Hematopoietic multipotent progenitor cell treated with erythropoietin and hydrocortisone succinate and interleukin-3 and kit ligand, for 6 days (in vitro differentiated cells): Measurements from ENCODE around the gene HNRNPA2B1.

Source experiments
- DNase-seq: peaks from one replicate; pipeline ENCODE4 v3.0.0-alpha.2; 2015

HNRNPA2B1 gene

DNA sequence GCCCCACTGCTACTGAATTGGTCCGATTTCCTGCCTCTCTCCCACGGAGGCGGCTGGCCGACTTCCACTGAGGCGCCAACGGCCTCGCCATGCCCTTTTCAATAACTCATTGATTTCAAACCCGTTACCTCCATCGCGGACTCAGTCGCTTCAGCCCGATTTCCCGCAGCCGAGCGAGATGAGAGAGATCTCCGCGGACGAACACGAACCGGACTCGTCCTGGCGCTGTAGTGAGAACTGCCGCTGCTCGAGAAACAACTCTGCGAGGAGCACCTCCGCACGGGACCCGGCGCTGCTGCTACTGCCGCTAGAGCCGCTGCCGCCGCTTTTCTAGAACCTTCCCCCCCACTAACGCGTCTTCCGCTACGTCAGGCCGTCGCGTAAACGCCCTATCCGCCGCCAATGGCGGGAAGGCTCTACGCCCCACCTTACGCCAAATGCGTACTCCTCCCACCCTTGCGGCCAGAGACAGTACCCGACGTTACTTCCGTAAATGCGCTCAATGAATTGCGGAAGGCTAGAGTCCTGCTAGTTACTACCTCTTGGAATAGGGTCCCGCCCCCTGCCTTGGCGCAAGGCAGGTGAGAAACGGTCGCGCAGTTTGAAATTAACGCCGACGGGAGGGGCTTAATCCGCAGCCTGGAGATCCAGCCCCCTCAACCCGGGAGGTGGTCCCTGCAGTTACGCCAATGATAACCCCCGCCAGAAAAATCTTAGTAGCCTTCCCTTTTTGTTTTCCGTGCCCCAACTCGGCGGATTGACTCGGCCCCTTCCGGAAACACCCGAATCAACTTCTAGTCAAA is at the start of gene HNRNPA2B1:
TSS of gene HNRNPA2B1 (minus strand) at position 303 of the 803 bp plus-strand sequence. CDS start at position 134, 169 bp downstream.
- peak; percentile 100 for DNase-seq

DNA sequence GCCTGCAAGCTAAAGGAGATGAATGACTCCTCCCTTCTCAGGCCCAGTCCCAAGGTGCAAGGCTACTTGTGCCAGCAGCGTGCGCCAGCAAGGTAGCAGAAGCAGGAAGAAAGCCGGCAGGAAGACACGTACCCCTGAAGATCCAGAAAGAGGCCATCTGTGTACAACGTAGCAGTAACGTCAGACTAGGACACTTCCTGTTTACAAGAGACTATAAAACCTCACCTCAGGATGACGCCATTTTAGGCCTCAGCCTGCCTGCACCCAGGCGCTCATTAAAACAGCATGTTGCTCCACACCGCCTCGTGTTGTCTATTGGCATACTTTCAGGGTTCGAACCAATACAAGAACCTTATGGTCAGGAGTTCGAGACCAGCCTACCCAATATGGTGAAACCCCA is 49.7 kb upstream of the HNRNPA2B1 start:
- DNase-seq: no peak

DNA sequence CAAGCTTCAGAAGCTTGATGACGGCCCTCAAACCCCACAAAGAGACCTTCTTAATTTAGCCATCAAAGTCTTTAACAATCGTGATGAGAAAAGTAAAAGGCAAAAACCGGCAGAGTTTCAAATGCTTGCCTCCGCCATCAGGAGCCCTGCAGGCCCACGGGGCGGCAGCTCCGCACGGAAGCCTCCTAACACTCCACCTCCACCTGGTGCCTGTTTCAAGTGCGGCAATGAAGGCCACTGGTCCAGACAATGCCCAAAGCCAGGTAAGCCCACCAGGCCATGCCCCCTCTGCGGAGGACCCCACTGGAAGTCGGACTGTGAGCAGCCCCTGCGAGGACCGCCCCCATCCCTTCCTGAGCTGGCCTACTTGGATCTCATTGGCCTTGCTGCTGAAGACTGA is 44.6 kb upstream of the HNRNPA2B1 start:
- no peak for DNase-seq

DNA sequence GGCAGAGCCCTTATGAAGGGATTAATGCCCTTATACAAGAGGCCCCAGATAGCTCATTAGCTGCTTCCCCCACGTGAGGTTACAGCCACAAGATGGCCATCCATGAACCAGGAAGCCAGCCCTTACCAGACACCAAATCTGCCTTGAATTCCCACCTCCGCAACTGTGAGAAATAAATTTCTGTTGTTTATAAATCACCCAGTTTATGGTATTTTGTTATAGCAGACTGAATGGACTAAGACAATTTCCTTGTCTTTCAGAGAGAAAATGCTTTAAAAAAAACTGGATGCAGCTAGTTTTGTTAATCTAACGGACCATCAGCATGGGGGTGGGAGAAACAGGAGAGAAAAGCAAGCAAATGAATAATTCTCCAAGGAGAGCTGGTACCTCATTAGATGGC is 37.5 kb upstream of the HNRNPA2B1 start:
- no peak for DNase-seq

DNA sequence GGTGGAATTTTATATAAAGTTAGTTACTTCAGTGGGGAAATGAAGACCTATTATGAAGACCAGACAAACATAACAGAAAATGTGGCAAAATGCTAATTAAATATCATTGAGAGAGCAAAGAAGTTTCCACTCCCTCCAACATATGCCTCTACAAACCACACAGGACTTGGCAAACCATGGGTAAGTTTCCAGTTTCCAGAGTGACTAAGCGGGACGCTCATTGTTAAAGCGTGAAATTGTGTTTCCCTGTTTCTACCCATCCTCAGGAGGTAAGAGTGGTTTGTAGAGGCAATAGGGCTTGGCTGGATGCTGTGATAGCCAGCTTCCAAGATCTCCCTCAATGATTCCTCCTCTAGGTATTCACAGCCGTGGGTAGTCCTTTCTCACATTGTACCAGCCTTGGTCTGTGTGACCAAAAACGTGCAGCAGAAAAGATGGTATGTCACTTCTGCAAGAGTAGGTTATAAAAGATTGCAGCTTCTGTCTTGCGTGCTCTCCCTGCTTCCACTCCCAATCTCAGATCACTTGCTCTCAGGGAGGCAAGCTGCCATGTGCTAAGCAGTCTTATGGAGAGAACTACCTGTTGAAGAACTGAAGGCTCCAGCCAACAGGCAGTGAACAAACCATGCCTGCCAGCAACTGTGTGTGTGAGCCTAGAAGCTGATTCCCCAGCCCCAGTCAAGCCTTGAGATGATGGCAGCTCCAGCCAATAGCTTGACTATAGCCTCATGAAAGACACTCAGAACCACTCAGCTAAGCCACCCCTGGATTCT is 36.7 kb upstream of the HNRNPA2B1 start:
- DNase-seq: peak; percentile 21

DNA sequence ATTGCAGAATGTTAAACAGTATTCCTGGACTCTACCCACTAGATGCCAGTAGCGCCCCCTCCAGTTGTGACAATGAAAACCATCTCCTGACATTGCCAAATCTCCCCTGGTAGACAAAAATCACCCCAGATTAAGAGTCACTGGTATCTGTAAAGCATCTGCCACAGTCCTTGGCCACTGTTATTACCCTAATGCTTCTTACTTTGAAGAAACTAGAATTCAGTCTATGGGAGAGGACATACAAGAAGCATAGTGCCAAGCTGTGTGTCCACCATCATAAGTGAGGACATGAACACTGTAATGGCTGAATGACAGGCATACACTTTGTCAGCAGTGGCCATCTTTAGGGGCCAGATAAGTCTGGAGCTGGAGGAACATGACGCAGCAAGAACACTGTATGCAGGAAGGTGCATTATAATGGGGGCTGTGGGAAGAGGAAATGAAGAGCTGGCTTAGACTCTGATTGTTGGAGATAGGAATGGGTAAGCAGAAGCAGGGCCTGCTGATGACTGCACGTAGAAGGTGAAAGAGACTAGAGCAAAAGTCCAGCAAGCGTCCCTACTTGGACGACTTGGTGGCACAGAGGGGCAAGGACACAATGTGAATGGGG is 33.5 kb upstream of the HNRNPA2B1 start:
- DNase-seq: peak; percentile 79

DNA sequence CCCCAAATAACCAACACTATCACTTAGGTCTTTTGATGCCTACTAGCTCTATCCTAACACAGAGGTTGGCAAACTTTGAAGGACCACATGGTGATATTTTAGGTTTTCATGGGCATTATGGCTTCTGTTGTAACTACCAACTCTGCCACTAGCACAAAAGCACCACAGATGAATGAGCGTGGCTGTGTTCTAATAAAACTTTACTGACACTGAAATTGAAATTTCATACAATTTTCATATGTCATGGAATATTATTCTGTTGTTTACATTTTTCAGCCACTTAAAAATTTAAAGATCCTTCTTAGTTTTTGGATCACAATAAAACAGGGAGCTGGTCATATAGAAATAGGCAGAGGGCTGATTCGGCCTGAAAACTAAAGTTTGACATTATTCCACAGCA is 27.4 kb upstream of the HNRNPA2B1 start:
- DNase-seq: no peak

DNA sequence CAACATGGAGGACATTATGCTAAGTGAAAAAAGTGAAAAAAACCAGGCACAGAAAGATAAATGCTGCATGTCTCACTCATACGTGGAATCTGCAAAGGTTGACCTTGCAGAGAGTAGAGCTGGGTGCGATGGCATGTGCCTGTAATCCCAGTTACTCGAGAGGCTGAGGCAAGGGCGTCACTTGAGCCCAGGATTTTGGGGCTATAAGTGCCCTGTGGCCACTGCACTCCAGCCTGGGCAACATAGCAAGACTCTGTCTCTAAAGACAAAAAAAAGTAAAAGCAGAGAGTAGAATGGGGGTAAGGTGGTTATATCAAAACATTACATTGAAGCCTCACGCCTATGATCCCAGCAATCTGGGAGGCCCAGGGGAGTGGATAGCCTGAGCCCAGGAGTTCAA is 23.8 kb upstream of the HNRNPA2B1 start:
- no peak for DNase-seq

DNA sequence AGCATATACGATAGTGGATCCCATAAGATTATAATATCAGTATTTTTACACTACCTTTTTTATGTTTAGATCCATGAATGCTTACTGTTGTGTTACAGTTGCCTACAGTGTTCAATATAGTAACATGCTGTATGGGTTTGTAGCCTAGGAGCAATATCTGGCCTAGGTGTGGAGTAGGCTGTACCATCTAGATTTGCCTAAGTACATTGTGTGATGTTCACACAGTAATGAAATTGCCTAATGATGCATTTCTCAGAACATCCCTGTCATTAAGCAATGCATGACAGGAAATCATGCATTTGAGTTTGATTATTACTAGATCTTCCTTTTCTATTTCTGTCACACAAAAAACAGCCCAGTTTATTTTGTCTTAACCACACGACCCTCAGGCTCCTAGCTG is 15.5 kb upstream of the HNRNPA2B1 start:
- no peak for DNase-seq

DNA sequence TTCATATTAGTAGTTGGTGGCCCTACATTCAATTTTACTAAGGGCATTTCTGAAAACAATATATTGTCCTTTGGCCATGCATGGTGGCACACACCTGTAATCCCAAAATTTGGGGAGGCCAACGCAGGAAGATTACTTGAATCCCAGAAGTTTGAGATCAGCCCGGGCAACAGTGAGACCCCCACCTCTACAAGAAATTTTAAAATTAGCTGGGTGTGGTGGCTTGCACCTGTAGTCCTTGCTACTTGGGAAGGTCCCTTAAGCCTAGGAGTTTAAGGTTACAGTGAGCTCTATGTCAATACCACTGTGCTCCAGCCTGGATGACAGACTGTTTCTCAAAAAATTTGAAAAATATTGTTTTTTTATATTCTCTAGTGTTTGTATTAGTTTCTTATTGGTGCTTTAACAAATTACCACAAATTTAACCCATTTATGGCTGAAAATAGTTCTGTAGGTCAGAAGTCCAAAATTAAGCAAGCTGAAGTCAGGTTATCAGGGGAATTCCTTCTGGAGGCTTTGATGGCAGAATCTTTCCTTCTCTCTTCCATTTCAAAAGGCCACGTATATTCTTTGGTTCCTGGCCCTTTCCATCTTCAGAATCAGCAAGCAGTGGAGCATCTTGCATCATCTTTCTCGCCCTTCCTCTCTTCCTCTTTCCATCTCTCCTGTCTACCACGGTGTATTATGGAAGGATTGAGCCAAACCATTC is 13.4 kb upstream of the HNRNPA2B1 start:
- DNase-seq: no peak

DNA sequence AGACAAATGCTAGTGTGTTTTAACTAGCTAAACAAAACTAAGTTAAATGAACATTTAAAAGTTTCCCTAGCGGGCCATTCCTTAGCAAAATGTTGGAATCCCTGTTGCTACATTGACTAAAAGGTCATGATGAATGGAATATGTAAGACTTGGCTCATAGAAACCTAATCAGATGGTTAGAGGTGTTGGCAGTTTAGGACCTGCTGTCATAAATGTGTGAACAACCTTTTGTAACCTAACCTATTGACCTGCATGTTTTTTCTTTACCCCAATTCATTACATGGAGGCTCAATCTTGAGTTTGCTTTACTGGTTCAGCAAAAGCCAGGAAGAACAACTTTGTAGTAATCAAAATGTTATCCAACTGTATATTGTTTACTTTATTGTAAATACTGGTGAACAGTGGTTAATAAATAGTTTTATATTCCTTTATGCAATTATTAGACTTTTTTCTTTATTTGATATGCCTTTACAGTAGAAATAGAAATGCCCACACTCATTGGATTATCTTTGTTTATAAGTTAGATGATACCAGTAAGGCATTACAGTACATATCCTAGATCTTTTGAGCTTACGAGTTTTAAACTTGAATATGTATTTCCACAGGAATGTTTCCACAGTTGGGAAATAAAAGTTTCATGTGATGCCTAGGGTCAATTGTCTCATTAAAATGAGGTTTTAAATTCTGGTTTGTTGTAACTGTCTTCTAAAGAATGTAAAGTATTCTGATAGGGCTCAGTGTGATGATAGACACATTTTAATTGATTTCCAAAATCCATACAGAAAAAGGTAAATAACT is 12.6 kb upstream of the HNRNPA2B1 start:
- DNase-seq: no peak

DNA sequence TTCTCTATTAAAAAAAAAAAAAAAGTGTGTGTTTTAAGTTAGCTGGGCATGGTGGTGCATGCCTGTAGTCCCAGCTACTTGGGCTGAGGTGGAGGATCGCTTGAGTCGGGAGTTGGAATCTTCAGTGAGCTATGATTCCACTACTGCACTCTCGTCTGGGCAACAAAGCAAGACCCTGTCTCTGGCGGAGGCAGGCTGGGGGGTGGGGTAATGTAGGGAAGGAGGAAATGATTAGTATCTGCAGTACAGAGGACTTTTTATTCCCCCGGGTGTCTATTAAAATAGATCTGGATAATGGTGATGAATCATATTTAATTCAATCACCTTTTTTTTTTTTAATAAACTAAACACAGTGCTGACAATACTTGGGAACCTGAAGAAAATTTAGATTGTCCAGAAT is 7.5 kb upstream of the HNRNPA2B1 start:
- no peak for DNase-seq

DNA sequence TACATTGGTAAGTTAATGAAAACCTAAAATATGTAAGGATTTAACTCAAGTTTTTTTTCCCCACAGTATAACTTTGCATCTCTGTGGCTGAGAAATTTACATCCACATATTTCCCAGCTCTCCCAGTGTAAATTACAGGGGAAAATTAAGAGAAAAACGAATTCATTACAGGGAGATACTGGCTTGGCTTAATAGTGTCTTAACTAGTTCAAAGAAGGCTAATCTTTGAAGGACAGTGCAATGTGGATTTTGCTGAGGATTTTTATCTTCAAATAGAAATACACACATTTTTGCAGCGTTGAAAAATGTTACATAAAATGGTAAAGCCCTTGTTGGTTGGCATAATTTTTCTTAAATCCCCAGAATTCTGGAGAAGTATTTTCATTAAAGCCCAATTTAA is 2.5 kb upstream of the HNRNPA2B1 start:
- peak; percentile 56 for DNase-seq

DNA sequence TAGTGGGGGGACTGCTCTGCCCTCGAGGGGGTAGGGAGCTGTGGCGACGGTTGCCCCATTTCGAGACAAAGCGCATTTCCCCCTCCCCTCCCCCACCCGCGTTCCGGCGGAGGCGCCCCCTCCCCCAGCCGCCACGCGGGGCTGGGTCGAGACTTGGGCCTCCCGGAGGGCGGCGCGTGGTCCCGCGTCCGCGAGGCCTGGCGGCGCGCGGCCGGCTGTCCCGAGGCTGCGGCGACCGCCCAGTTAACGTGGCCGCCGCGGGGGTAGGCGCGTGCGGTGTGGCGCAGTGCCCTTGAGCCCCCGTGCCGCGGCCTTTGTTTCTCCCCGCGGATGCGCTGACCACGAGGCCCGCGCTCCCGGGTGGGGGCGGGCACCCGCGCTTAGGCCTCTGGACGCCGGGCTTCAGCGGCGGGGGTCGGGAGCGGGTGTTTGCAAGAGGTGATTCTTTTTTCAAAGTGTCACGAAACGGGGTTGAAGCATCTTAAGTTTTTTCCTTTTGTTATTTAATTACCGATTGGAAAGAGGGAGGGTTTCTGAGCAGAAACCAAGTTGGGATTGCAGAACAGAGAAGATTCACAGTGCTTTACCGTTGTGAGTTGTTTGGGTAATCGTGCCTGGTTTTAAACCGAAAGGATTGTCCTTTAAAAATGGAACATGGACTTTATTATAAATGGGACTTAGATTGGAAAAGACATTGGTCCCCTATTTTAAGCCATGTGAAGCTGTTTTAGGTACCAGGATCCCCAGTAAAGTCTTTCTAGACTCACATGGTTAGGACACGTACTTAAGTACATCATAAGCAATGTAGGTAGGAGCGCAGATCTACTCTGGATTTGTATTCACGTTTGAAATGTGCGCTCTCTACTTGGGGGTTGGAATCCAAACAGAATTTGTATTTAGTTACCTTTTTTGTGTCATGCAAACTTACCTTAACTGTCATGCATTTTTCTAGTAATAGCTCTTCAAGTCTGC is 1.8 kb upstream of the HNRNPA2B1 start:
- peak; percentile 67 for DNase-seq

DNA sequence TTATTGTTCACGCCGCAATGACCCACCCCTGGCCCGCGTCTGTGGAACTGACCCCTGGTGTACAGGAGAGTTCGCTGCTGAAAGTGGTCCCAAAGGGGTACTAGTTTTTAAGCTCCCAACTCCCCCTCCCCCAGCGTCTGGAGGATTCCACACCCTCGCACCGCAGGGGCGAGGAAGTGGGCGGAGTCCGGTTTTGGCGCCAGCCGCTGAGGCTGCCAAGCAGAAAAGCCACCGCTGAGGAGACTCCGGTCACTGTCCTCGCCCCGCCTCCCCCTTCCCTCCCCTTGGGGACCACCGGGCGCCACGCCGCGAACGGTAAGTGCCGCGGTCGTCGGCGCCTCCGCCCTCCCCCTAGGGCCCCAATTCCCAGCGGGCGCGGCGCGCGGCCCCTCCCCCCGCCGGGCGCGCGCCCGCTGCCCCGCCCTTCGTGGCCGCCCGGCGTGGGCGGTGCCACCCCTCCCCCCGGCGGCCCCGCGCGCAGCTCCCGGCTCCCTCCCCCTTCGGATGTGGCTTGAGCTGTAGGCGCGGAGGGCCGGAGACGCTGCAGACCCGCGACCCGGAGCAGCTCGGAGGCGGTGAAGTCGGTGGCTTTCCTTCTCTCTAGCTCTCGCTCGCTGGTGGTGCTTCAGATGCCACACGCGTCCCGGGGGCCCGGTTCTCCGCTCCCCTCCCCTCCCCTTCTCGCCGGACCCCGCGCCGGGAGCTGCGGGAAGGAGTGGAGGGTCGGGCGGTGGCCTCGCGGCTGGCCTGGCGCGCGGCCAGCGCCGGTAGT is 887 bp upstream of the HNRNPA2B1 start, which contains the start of gene CBX3:
TSS of gene CBX3 (plus strand) at position 499 of the 772 bp plus-strand sequence. CDS start 1,254 bp downstream, outside the sequence.
- DNase-seq: peak; percentile 97

DNA sequence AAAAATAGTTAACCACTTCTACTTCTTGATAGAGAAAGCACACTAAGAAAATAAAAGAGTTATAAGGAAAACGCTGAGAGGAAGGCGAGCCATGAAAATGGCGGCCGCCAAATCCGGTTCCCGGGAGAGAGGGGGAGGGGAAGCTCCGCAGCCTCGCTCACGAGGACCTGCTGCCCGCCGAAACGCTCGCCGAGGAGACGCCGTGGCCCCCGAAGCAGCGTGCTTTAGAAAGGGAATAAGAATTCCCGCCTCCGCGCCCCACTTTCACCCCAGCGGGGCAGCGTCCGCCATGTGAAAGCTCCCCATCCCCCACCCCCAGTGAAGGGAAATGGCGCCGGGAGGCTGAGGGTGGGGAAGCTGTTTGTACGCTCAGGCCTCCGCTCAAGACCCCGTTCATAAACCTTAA is 505 bp downstream of the HNRNPA2B1 start:
- peak; percentile 85 for DNase-seq

DNA sequence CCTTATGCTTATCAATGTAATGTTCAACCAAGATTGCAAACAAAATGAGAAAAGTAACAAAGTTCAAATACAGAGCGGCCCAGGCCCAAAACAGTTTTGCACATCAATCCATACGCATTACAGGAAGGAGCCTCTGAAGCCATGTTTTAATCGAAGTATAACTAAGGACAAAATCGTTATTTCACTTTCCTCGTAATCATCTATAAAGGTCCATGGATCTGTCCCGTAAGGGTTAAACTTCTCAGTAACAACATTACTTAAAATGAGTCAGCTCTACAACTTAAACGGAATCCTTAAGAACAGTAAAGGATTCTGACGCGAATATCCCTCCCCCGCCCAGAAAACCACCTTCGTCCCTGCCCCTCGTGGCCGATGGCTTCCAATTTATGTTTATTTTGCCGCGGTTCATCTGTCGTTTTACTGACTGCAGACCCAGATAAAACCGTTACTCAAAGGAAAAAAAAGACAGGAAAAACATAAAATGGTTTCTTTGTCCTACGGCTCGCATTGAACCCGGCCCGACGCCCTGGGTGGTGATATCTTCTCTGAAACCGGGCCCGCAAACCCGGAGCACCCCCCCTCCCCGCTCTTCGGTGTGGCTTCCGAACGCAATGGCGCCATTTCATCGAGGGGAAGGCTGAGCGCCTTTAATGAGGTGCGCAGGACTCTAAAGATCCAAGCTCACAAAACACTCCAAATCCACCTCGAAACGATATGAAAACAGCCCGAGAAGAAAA is 1.1 kb downstream of the HNRNPA2B1 start:
- peak; percentile 86 for DNase-seq

DNA sequence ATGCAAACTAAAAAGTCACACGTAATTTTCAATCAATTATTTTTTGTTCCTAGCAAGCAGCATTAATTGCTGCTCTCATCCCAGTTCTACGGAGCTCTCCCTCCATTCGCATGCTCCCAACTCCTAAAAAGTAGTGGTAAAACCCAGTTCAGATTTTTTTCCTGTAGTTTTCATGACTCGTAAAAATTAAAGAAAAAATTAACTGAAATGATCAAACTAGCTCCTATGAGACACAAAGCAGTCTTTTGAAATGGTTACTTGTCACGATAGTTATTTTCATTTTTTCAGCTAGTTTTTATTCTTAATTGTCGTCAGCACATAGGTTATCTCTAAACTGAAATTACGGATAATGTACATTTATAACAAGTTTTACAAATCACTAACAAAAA is 1.8 kb downstream of the HNRNPA2B1 start:
- no peak for DNase-seq

DNA sequence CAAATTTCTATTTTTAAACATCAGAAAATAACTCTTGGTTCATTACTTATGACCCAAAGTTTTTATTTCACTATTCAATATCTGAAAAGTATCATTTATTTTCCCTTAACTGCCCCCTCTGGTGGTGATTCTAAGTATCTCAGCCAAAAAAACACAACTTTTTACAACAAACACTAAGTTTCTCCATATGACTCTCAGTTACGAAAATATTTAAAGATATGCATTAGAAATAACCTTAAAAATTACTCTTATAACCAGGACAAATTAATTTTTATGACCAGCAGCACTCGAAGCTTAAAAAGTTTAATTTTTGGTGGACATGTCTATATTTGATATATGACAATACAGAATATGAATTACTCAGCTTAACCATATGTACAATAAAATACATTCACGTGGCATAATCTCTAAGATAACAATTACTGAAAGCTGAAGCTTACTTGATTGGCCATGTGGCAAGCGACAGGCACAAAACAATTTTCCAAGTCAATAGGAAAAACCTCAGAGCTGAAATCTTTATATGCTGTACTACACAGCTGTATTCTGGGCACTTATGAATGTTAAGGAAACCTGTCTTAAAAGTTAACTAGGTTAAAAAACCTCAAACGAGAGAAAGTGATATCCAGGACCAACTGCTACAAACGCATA is 2.3 kb downstream of the HNRNPA2B1 start:
- DNase-seq: peak; percentile 77
